Calu3 (cell line): Measurements from ENCODE around the gene AGBL4. TPM values are rescaled to one million over a fixed set of nuclear protein-coding genes. Genes with fewer than 3 reads are reported as not detected.

ENCODE experiments used
- BruUV-seq: library from RNA; stranded (reverse); fragments of 400-500 nt; replicated peaks from 2 replicates; lab custom pipeline; 2021; lab: Mats Ljungman, UMichigan
- CTCF ChIA-PET: fragments of 300-600 bp; sonication (Branson Sonifier 250); formaldehyde crosslinking; loops from one replicate; lab custom pipeline; 2022; ENCODE audit warnings: antibody characterized with exemption; lab: Charles Lee
- DNase-seq: peaks from one replicate; pipeline ENCODE4 v3.0.0; 2022
- H3K27ac Mint-ChIP-seq: one replicate; pipeline ENCODE4 v1.8.0; 2022; ENCODE audit warnings: mixed read lengths; ENCODE audit not compliant: unreplicated experiment
- H3K27me3 Mint-ChIP-seq: one replicate; pipeline ENCODE4 v1.8.0; 2022; ENCODE audit warnings: mixed read lengths; ENCODE audit not compliant: unreplicated experiment
- H3K36me3 Mint-ChIP-seq: one replicate; pipeline ENCODE4 v1.8.0; 2022; ENCODE audit warnings: mild to moderate bottlenecking, moderate library complexity, mixed read lengths; ENCODE audit not compliant: insufficient read depth, unreplicated experiment
- H3K4me1 Mint-ChIP-seq: one replicate; pipeline ENCODE4 v1.8.0; 2022; ENCODE audit warnings: mild to moderate bottlenecking, low read depth, mixed read lengths; ENCODE audit not compliant: unreplicated experiment
- H3K4me3 Mint-ChIP-seq: one replicate; pipeline ENCODE4 v1.8.0; 2022; ENCODE audit warnings: mild to moderate bottlenecking, low read depth, moderate library complexity, mixed read lengths; ENCODE audit not compliant: unreplicated experiment
- H3K9me3 Mint-ChIP-seq: one replicate; pipeline ENCODE4 v1.8.0; 2022; ENCODE audit warnings: low read depth, mixed read lengths; ENCODE audit not compliant: unreplicated experiment
- intact Hi-C: fragments of 100-400 bp; cut with micrococcal nuclease; formaldehyde crosslinking; loops from one replicate; pipeline ENCODE4 v1.10.0; 2022; ENCODE audit not compliant: unreplicated experiment
- total RNA-seq: library from RNA; stranded (reverse); gene quantifications from 2 replicates; pipeline ENCODE4 v1.2.3, GENCODE V29; 2022
- TF ChIP-seq, protein P1 (sequence below): fragments of 200-600 bp; IDR thresholded peaks from one replicate; pipeline ENCODE4 v1.8.0; 2022; ENCODE audit warnings: antibody characterized with exemption; ENCODE audit not compliant: unreplicated experiment

The AGBL4 gene
- total RNA-seq, 1 experiment from 2014 or later: not detected

GRCh38 chr1:48600182-48600581, 1423.6 kb downstream of the AGBL4 start:
- no peak overlapping the region for H3K27ac Mint-ChIP-seq
- no TSS peak for BruUV-seq

GRCh38 chr1:48597663-48598062, 1426.1 kb downstream of the AGBL4 start:
- Mint-ChIP-seq H3K4me1 (no peaks in the 10 kb centered on the region), H3K9me3 (no peaks in the 10 kb centered on the region), H3K36me3 (no peaks in the 10 kb centered on the region), H3K27me3 (peaks cover 10% of the 10 kb centered on the region), H3K4me3 (no peak overlapping the region), H3K27ac (no peak overlapping the region)
- intact Hi-C loops: no loop called here
- CTCF ChIA-PET: no interaction called here
- no peak for DNase-seq
- no TSS peak for BruUV-seq
- TF ChIP-seq, protein P1, sequence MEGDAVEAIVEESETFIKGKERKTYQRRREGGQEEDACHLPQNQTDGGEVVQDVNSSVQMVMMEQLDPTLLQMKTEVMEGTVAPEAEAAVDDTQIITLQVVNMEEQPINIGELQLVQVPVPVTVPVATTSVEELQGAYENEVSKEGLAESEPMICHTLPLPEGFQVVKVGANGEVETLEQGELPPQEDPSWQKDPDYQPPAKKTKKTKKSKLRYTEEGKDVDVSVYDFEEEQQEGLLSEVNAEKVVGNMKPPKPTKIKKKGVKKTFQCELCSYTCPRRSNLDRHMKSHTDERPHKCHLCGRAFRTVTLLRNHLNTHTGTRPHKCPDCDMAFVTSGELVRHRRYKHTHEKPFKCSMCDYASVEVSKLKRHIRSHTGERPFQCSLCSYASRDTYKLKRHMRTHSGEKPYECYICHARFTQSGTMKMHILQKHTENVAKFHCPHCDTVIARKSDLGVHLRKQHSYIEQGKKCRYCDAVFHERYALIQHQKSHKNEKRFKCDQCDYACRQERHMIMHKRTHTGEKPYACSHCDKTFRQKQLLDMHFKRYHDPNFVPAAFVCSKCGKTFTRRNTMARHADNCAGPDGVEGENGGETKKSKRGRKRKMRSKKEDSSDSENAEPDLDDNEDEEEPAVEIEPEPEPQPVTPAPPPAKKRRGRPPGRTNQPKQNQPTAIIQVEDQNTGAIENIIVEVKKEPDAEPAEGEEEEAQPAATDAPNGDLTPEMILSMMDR: no peak

More at GRCh38 chr1:48600182-48600581, 1423.6 kb downstream of the AGBL4 start:
- H3K4me3 Mint-ChIP-seq: no peak overlapping the region
- no peak for DNase-seq
- H3K9me3 Mint-ChIP-seq: no peaks in the 10 kb centered on the region
- CTCF ChIA-PET: no interaction called here
- intact Hi-C loops: no loop called here
- peaks cover 22% of the 10 kb centered on the region for H3K27me3 Mint-ChIP-seq
- TF ChIP-seq, protein P1: no peak
- no peaks in the 10 kb centered on the region for H3K36me3 Mint-ChIP-seq
- no peaks in the 10 kb centered on the region for H3K4me1 Mint-ChIP-seq

- Mint-ChIP-seq H3K27me3 (no peaks in the 10 kb centered on the region), H3K36me3 (no peaks in the 10 kb centered on the region), H3K4me1 (no peaks in the 10 kb centered on the region), H3K9me3 (no peaks in the 10 kb centered on the region), H3K4me3 (no peak overlapping the region), H3K27ac (no peak overlapping the region)
- no TSS peak for BruUV-seq
- intact Hi-C loops: no loop called here
- TF ChIP-seq, protein P1: no peak
- no peak for DNase-seq
- CTCF ChIA-PET: no interaction called here
These were observed 1427.7 kb downstream of the AGBL4 start for GRCh38 chr1:48596046-48596445.

- H3K9me3 Mint-ChIP-seq: no peaks in the 10 kb centered on the region
- no peak overlapping the region for H3K4me3 Mint-ChIP-seq
- no peak overlapping the region for H3K27ac Mint-ChIP-seq
- intact Hi-C loops: no loop called here
- H3K27me3 Mint-ChIP-seq: no peaks in the 10 kb centered on the region
- no peaks in the 10 kb centered on the region for H3K36me3 Mint-ChIP-seq
- no peaks in the 10 kb centered on the region for H3K4me1 Mint-ChIP-seq
- TF ChIP-seq, protein P1: no peak
- BruUV-seq: no TSS peak
- DNase-seq: no peak
- CTCF ChIA-PET: no interaction called here
These were observed 1428.1 kb downstream of the AGBL4 start for GRCh38 chr1:48595613-48596012.
